IMR-90 (cell line): Measurements from ENCODE around the gene FBXO15.

Experiments used
- BHLHE40 ChIP-seq: fragments of 150-350 bp; IDR thresholded peaks from 2 replicates; pipeline ENCODE4 v1.6.1; 2016; ENCODE audit warnings: mild to moderate bottlenecking, low read depth, low read length
- MAFK ChIP-seq: IDR thresholded peaks from 2 replicates; pipeline ENCODE4 v1.6.1; 2012; ENCODE audit warnings: low read depth, low read length, improper control_type of control experiment
- MAZ ChIP-seq: IDR thresholded peaks from 2 replicates; pipeline ENCODE4 v1.6.1; 2012; ENCODE audit warnings: low read depth, mild to moderate bottlenecking, low read length, improper control_type of control experiment, moderate library complexity, borderline replicate concordance
- MXI1 ChIP-seq: IDR thresholded peaks from 2 replicates; pipeline ENCODE4 v1.6.1; 2012; ENCODE audit warnings: low read depth, mild to moderate bottlenecking, low read length, moderate library complexity, borderline replicate concordance
- POLR2A ChIP-seq: IDR thresholded peaks from 2 replicates; pipeline ENCODE4 v1.6.1; 2012; ENCODE audit warnings: mild to moderate bottlenecking, low read depth, low read length
- RAD21 ChIP-seq: IDR thresholded peaks from 2 replicates; pipeline ENCODE4 v1.6.1; 2012; ENCODE audit warnings: low read length, improper control_type of control experiment
- RCOR1 ChIP-seq: IDR thresholded peaks from 2 replicates; pipeline ENCODE4 v1.6.1; 2012; ENCODE audit warnings: mild to moderate bottlenecking, low read length, improper control_type of control experiment; ENCODE audit not compliant: insufficient replicate concordance
- RFX5 ChIP-seq: IDR thresholded peaks from 2 replicates; pipeline ENCODE4 v1.8.0; 2012; ENCODE audit warnings: low read depth, mild to moderate bottlenecking, low read length, moderate library complexity
- SMC3 ChIP-seq: fragments of 150-350 bp; IDR thresholded peaks from 2 replicates; pipeline ENCODE4 v1.6.1; 2016; ENCODE audit warnings: low read depth, mild to moderate bottlenecking, antibody characterized with exemption, low read length, moderate library complexity
- TF ChIP-seq, protein P1 (sequence below): fragments of 150-350 bp; IDR thresholded peaks from 2 replicates; pipeline ENCODE4 v1.6.1; 2017; ENCODE audit warnings: mild to moderate bottlenecking, antibody characterized with exemption, low read length, low read depth
- TF ChIP-seq, protein P2 (sequence below): conservative IDR thresholded peaks from 2 replicates; pipeline ENCODE4 v1.5.1; 2012; ENCODE audit warnings: mild to moderate bottlenecking, low read depth, low read length, improper control_type of control experiment
- TF ChIP-seq, protein P3 (sequence below): fragments of 150-350 bp; IDR thresholded peaks from 2 replicates; pipeline ENCODE4 v1.6.1; 2016; ENCODE audit warnings: low read depth, mild to moderate bottlenecking, low read length, moderate library complexity, borderline replicate concordance

DNA sequence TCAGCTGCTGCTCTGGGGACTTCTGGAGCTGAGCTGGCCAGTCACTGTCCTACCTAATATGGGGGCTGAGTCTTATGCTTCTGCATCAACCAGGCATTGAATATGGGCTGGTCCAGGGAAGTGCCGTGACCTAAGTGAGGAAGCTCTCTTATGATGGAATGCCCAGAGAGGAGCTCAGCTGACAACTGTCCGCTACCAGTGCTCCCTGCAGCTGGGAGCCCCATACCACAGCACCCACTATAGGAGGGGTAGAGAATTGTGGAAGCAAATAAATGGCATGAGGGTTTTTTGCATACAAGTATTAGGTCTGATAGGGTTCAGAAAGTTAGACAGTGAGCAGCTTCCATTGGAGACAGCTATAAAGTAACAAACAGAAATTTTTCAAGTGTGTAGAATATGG, 5.2 kb upstream of the FBXO15 start:
- no peak for TF ChIP-seq POLR2A
- no peak for TF ChIP-seq MAZ
- TF ChIP-seq RFX5, result no peak
- TF ChIP-seq RAD21, result no peak
- TF ChIP-seq SMC3, result no peak
- TF ChIP-seq, protein P1, sequence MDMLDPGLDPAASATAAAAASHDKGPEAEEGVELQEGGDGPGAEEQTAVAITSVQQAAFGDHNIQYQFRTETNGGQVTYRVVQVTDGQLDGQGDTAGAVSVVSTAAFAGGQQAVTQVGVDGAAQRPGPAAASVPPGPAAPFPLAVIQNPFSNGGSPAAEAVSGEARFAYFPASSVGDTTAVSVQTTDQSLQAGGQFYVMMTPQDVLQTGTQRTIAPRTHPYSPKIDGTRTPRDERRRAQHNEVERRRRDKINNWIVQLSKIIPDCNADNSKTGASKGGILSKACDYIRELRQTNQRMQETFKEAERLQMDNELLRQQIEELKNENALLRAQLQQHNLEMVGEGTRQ, result no peak
- TF ChIP-seq, protein P2, sequence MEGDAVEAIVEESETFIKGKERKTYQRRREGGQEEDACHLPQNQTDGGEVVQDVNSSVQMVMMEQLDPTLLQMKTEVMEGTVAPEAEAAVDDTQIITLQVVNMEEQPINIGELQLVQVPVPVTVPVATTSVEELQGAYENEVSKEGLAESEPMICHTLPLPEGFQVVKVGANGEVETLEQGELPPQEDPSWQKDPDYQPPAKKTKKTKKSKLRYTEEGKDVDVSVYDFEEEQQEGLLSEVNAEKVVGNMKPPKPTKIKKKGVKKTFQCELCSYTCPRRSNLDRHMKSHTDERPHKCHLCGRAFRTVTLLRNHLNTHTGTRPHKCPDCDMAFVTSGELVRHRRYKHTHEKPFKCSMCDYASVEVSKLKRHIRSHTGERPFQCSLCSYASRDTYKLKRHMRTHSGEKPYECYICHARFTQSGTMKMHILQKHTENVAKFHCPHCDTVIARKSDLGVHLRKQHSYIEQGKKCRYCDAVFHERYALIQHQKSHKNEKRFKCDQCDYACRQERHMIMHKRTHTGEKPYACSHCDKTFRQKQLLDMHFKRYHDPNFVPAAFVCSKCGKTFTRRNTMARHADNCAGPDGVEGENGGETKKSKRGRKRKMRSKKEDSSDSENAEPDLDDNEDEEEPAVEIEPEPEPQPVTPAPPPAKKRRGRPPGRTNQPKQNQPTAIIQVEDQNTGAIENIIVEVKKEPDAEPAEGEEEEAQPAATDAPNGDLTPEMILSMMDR, result no peak
- TF ChIP-seq RCOR1, result no peak
- TF ChIP-seq, protein P3, sequence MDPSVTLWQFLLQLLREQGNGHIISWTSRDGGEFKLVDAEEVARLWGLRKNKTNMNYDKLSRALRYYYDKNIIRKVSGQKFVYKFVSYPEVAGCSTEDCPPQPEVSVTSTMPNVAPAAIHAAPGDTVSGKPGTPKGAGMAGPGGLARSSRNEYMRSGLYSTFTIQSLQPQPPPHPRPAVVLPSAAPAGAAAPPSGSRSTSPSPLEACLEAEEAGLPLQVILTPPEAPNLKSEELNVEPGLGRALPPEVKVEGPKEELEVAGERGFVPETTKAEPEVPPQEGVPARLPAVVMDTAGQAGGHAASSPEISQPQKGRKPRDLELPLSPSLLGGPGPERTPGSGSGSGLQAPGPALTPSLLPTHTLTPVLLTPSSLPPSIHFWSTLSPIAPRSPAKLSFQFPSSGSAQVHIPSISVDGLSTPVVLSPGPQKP, result no peak
- no peak for TF ChIP-seq MAFK
- TF ChIP-seq MXI1, result no peak
- no peak for TF ChIP-seq BHLHE40
